HG03439 (cell line): Measurements from ENCODE around the gene TEAD3.

Experiments used
- ATAC-seq: cut with Tn5 transposase; IDR thresholded peaks from one replicate; pipeline ENCODE4 v1.9.1; 2021; ENCODE audit warnings: mild to moderate bottlenecking, moderate library complexity; ENCODE audit not compliant: unreplicated experiment

Gene TEAD3

DNA sequence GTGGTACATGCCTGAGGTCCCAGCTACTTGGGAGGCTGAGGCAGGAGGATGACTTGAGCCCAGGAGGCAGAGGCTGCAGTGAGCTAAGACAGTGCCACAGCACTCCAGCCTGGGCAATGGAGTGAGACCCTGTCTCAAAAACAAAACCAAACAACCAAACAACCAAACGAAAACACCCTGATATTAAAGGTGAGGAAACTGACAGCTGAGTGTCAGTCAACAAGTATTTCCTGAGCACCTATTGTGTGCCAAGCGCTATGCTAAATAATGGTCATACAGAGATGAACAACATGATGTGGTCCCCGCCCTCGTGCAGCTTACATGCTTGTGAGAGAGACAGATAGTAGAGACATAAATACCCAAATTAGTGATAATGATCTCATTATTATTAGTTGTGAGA lies 17.7 kb upstream of the TEAD3 start:
- ATAC-seq: no peak

DNA sequence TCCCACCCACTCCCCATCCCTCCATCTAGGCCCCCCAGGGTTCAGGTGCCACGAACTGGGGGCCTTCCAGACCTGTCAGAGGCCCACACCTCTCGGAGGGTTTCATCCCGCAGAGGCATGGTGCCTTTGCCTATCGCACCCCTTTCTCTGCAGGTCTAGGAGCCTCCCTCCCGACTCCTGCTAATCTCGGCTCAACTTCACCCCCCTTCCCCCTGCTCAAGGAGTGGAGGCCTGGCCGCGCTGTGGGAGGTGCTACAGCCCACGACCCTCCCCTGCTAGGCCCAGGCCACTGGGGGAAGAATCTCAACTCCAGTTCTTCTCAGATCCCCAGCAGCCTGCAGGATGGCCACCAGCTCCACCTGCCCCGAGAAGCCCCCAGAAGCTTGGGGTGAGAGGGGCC lies 15.9 kb upstream of the TEAD3 start, which contains the start of gene TULP1:
Gene TULP1 (minus strand): TSS at position 157 of the 400 bp plus-strand sequence. CDS start 38 bp downstream, at position 119.
- ATAC-seq: no peak

DNA sequence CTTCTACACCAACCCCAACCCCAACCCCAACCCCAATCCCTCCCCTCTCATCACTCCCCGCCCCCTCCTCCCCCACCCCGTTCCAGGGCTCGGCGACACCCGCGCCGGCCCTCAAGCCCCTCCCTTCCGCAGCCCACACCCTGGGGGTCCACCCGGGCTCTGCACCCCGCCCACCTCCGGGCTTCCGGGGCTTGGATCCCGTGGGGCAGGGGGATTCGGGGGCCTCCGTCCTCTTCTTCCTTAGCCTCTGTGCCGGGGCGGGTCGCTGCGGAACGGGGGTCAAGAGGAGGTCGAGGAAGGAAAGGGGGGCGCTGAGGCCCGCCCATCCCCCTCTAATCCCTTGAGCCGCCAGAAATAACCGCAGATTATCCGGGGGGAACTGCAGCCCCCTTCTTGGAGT lies 15.1 kb upstream of the TEAD3 start:
- ATAC-seq: no peak

DNA sequence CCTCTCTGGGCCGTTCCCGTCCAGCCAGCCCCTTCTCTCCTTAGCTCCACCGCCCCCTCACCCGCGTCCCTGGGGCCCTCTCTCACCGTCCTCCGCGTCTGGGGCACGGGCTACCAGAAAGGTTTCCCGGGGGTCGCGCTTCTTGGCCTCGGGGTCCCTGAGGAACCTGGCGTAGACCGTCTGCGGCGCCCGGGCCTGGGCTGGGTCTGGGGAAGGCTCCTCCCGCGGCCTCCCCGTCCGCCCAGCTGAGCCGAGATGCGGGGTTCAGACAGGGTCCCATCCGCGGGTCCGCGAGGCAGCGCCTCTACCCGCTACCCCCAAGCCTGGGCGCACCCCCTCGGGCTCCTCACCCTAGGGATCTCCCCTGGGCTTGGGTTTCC lies 14.7 kb upstream of the TEAD3 start:
- ATAC-seq: no peak

DNA sequence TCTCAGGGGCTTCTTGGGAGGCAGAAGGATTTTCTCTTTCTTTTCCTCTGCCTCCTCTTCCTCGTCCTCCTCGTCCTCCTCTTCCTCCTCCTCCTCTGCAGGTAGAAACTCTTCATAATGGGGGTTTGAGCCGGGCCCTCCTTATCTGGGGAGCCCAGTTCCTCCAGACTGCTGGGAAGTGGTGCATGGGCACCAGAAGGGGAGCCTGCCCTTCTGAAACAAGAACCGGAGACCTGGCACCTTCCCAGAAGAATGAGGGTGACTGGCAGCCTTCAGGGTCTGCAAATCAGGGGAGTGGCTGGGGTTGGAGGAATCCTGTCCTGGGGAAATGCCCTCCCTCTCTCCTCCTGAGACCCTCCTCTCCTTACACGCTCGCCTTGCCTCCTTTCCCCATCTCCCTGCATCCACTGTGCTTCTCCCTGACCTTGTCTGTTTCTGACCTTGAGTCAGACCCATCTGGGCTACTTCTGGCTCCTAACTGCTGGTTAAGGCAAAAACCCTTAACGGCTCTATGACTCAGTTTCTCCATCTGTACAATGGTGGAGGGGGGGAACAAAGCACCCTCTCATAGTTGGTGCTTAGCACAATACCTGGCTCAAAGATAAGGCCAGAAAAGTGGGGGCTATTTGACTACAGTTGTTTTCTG lies 14.2 kb upstream of the TEAD3 start:
- ATAC-seq: no peak

DNA sequence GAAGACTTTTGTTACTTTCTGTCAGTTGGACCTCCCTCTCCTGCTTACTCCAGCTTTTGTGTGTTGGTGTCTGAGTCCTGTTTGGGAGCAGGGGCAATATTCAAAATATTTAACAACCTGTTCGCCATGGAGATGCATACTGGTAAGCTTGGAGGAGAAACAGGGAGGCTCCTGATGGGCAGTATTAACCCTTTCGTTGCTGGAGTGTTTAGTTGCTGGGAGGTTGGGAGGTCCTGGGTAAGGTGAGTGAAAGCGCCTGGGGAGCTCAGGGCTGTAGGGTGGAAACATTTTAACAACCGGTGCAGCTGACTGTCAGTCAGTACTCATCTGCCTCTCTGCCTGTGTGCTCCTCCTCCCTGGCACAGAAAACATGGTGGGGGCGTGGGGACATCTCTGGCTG lies 11.7 kb upstream of the TEAD3 start:
- ATAC-seq: no peak

DNA sequence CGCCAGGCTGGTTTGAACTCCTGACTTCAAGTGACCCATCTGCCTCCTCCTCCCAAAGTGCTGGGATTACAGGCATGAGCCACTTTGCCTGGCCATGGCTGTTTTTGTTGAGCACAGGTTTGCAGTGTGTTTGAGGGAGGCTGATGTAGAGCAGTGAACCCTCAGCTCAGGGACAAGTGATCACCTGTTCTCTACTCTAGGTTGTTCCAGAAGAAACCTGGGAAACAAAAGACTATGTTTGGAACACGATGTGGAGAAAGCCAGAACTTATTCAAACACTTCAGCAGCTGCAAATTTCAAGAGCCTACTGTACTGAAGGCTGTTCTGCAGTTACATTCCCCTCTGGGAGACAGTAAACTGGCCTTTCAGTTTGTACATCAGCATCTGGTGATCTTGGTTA lies 11.1 kb upstream of the TEAD3 start:
- no peak for ATAC-seq

DNA sequence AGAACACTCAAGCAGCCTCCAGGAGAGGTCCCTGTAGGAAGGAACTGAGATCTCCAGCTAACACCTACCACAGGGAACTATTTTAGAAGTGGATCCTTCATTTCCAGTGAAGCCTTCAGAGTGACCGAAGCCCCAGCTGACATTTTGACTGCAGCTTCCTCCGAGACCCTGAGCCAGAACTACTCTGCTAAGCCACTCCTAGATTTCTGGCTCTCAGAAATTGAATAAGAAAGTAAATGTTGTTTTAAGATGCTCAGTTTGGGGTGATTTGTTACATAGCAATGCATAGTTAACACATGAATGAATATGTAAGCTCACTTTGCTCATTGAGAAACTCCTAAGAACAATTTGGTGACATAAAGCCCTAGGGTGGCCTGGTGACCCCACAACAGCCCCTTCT lies 10.3 kb upstream of the TEAD3 start:
- no peak for ATAC-seq

DNA sequence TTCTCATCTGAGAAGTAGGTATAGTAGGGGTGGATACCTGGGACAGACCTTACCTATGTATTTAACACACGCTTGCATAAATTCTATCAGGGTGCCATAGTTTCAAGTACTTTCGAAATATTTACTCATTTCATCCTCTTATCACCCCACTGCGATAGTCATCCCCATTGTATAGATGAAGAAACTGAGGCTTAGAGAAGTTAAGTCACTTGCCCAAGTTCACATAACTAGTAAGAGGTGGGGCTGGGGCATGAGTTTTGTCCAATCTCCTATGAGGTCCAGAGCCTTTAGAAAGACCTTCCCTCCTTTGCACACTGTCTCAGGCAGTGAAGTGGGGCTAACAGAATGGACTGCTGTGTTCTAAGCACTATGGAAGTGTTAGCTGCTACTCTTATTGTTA lies 9.7 kb upstream of the TEAD3 start:
- ATAC-seq: no peak

DNA sequence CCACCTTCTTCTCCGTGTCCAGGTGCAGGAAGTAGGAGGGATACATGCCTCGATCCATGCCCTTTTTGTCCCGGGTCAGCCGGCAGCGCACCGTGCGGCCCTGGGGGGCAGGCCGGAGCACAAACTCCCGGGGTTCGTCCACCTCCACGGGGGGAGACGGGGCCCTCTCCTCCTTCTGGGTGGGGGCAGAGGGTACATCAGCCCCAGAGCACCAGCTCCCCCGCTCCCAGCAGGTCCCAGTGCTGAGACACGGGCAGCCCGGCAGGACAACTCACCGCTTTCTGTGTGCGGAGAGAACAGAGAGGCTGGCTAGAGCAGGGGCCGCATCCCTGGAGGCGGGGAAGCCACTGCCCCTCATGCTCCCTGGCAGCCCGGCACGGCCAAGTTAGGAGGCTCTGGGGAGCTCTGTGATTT lies 9.1 kb upstream of the TEAD3 start:
- ATAC-seq: no peak

DNA sequence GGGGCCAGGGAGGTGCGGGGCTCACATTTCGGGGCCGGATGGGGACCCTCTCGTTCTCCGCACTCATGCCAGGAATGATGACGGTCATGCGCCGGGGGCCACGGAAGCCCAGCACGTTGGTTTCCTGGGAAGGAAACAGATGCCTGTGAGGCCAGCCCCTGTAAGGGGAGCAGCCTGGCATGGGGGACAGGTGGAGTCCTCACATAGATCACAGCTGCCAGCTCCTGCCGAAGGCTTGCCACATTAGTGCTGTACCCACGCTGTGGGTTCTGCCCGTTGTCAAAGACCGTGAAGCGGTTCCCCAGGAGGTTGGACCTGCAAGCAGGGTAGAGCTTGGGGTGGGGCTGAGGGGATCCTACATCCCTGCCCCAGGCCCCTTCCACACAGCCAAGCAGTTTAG lies 6.7 kb upstream of the TEAD3 start:
- ATAC-seq: no peak

DNA sequence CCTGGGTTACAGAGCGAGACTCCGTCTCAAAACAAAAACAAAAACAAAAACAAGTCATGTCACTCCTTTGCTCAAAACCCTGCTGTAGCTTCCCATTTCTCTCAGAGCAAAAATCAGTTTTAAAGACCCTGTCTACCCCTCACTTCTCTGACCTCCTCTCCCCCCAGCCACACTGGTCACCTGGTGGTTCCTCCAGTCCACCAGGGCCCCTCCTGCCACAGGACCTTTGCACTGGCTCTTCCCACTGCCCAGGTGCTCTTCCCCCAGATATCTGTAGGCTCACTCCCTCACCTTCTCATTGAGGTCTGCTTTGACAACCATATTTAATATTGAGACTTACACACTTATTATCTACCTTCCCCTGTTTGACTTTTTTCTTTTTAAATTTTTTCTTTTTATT lies 4.9 kb upstream of the TEAD3 start:
- no peak for ATAC-seq

DNA sequence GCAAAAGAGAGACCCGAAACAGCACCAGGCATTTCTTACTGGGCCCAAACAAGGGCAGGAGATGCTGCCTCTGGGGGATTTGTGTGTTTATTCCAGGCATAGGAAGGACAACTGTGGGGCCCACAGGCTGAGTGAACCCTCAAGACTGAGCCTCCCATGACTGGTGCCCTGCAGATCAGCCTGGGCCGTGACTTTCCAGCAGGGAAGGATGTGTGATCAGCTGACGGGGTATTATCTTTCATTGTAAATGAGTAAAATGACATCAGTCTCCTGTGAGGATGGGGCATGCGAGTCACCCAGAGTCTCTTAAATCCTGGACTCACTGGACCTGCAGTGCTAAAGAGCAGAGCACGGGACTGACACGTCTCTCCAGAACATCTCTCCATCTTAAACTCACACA lies 3.9 kb upstream of the TEAD3 start:
- ATAC-seq: no peak

DNA sequence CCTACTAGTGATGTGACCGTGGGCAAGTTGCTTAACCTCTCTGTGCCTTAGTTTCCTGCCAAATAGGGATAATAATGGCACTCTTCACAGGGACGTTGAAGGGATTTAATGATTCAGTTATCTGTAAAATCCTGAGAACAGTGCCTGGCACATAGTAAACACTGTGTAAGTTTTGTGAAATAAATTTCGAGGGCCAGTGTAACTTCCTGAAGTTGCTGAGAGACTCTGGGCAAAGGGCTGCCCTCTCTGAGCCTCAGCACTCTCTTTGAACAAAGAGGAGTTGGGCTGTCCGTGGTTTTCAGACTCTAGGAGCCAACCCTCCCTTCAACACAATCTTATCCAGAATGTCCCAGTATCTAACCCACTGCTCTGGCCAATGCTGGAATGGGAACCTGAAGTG lies 2.5 kb upstream of the TEAD3 start:
- ATAC-seq: no peak

DNA sequence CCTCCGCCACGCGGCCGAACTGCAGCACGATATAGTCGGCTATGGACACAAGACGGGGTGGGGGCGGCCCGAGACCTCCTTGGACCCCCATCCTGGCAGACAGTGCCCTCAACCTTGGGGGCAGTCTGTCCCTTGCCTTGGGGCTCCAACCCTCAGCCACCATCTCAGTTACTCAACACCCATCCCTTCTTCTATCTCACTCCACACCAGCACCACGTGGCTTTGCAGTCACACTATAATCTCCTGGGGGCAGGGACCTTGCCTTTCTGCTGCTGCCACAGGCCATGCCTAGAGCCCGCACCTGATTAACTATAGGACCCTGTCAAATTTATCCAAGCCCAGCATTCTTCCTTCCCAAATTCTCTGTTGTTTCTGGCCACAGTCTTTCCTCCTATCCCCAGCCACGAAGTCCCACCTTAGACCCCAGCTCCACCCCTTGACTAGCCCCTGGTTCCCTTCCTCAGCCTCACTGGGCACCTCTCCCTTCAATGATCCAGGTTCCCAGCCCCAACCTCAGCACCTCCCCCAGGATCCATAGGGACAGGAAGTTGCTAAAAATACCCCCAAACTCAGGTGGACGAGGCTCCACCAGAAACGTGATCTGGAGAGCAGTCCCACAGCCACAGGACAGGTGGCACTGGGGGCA lies 1.7 kb upstream of the TEAD3 start:
- no peak for ATAC-seq

DNA sequence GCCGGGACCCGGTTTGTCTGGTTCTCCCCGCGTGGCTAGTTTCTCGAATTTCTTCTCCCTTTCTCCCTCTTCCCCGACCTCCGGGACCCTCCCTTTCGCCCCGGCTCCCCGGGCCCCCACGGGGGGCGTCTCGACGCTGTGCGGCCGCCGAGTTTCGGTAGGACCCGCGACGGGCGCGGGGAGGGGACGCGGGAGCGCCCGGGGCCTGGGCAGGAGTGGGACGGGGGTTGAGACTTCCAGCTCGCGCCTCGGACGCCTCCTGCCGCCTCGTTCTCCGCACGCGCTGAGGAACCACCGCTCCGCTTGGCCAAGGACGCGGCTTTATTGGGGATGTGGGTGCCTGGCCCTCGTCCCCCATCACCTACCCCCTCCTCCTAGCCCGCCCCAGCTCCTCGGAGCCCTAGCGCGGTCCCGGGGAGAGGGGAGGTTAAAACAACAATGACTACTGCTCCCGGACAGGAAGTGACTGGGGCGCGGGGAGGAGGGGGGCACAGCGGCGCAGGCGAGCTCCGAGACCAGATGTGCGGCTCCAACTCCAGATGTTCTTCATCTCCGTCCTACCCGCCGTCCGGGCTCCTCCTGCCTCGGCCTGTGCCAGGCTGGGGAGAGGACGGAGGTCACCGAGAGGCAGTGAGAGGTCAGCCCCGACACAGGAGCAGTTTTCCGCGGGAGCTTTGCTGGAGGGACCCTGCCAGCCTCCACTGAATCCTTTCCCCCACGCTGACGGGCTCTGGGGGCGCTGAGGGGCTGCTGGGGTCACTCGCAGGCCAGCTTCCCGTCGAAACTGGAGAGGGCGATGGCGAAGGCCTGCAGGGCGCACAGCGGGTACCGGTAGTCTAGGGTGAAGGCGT lies 917 bp upstream of the TEAD3 start:
- ATAC-seq: no peak

DNA sequence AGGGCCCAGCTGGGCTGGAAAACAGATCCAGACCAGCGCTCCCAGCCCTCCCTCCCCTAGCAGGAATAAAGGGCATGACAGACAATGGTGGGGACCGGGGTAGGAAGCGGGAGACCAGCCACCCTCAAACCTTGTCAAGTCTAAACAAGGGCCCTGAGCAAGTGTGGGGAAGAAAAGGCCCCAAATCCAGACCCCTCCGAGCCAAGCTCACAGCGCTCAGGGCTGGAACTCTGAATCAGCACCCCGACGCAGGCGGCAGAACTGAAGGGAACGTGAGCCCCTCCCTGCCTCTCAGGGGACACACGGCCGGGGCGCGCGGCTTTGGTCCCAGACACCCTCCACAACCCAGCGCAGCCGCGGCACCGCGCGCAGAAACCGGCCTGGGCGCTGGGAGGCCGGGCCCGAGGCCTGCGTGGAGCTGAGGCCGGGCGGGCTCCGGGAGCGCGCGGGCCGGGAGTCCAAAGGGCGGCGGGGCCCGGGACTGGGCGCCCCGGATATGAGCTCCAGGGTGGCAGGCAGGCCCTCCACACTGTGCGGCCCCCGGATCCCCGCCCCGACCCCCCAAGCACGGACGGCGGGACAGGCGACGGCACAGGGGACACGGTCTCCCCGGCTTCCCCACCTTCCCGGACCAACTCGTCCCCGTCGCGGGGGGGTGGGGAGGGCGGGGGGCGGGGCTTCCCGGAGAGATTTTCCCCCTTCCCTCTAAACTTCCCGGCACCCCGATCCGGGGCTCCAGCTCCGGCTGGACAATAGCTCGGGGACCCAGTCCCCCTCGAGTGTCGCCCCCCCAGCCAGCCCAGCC lies 641 bp downstream of the TEAD3 start:
- ATAC-seq: no peak

DNA sequence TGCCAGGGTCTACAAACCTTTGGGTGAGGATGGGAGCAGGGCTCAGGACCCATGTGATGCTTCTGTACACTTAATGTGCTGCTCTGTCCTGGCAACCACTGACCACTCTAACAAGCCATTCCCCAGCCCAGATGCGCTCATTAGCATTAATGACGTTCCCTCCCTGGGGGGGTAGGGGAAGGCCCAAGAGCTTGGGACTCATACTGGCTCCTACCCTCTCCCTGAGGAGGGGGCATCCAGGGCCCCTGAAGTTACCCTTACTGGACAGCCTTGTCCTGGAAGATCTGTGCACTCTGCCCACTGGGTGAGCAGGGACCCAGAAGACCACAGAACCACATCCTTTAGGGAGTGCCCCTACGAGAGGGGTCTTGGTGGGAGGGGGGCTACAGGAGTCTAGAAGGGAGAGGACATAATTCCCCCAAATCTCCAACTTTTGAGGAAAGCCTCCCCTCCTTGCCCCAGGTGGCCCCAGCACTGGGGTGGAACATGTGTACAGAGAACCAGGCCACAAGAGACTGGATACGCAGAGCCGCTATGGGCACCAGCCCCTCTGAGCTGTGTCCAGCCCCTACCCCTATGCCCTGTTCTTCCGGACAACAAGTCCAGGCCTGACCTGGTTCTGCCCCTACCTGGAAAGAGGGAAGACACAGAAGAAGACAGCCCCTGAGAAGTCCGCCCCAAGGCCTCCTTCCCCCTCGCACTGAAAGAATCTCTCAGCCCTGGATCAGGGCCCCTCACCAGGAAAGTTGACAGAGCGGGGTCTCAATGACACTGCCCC lies 1.4 kb downstream of the TEAD3 start:
- no peak for ATAC-seq

DNA sequence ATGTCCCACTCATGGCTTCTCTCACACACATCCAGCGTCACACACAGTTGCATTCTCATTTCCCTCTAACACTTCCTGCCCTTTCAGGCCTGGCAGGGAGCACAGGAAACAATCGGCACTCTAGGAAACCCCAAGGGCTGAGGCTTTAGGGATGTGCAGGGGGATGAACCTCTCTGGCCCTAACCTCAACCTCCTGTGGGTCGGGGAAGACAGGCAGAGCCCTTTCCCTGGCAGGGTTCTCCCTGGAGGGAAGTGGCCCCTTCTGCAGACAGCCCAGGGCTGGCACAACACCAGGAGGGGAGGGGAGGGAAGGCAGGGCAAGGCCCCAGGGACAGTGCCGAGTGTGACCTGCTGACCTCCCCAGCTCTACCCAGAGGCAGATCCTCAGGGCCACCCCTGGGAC lies 2.7 kb downstream of the TEAD3 start:
- ATAC-seq: no peak

DNA sequence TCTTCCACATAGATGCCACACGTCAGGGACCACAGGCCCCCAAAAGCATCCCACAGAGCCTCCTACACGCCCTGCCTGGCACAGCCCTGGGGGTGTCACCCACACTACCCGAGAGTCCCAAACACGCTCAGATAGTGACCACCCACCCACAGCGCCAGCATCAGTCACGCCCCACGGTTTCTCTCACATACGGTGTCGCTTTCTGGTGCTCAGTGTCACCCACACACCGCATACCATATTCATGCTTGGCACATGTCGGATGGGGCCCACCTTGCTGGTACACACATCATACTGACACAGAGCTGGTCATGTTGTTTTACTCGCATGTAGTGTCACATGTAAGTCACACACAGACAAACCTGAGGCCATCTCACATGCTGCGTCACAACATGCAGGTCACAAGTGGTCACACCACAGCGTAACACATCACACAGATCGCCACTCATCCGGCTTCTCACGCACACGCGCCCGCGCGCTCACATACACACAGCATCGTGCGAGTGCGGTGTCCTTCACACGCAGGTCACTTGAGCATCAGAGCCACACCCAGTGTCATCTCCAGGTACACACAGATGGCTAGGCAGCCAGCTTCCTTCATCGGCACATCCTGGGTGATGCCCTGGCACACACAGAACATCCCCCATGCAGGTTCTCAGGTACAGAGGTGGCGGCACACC lies 3.4 kb downstream of the TEAD3 start:
- no peak for ATAC-seq
